H1 (cell line): ENCODE results near the gene GSG1L. TPM values are rescaled to one million over a fixed set of nuclear protein-coding genes. Genes with fewer than 3 reads are reported as not detected.

Experiments
- CTCF ChIA-PET: fragments of 300-600 bp; sonication (Branson Sonifier 250); formaldehyde crosslinking; loops from one replicate; lab custom pipeline; 2021; ENCODE audit not compliant: partially characterized antibody; lab: Charles Lee
- POLR2A ChIA-PET: fragments of 300-600 bp; sonication (Branson Sonifier 250); formaldehyde crosslinking; loops from one replicate; lab custom pipeline; 2021; ENCODE audit warnings: inconsistent platforms; ENCODE audit not compliant: partially characterized antibody; lab: Charles Lee
- DNase-seq, 2 experiments: peaks; one replicate each; pipeline versions ENCODE4 v3.0.0 to v3.0.0-alpha.2; 2010 to 2022; ENCODE audit warnings: low spot score in 2 of 2, low read depth in 1 of 2, mixed read lengths in 1 of 2
- FAIRE-seq: peaks from 2 replicates; lab custom pipeline; 2011; peaks lifted over from hg19 to GRCh38; lab: Jason Lieb, UNC
- H2AFZ ChIP-seq: 2 replicates; pipeline ENCODE4 v1.8.1; 2012; ENCODE audit warnings: low read length, inconsistent platforms
- H2AK5ac ChIP-seq: 2 replicates; pipeline ENCODE4 v1.6.1; 2013; ENCODE audit warnings: low read depth, low read length
- H2BK120ac ChIP-seq: replicated peaks from 2 replicates; pipeline ENCODE3; 2013; ENCODE audit warnings: low read depth, low read length, inconsistent platforms
- H2BK12ac ChIP-seq: 2 replicates; pipeline ENCODE4 v1.6.1; 2013; ENCODE audit warnings: low read depth, low read length
- H2BK15ac ChIP-seq: 2 replicates; pipeline ENCODE4 v1.6.1; 2013; ENCODE audit warnings: low read length
- H2BK20ac ChIP-seq: 2 replicates; pipeline ENCODE4 v1.6.1; 2013; ENCODE audit warnings: low read length
- H2BK5ac ChIP-seq: 2 replicates; pipeline ENCODE4 v1.6.1; 2013; ENCODE audit warnings: low read depth, low read length
- H3K14ac ChIP-seq: 2 replicates; pipeline ENCODE4 v1.6.1; 2013; ENCODE audit warnings: inconsistent platforms; ENCODE audit not compliant: insufficient read length
- H3K18ac ChIP-seq: 2 replicates; pipeline ENCODE4 v1.6.1; 2013; ENCODE audit warnings: low read length; ENCODE audit errors: extremely low read depth
- H3K23ac ChIP-seq: 2 replicates; pipeline ENCODE4 v1.6.1; 2013; ENCODE audit warnings: inconsistent platforms; ENCODE audit not compliant: insufficient read length
- H3K23me2 ChIP-seq: 2 replicates; pipeline ENCODE4 v1.6.1; 2013; ENCODE audit warnings: low read depth, low read length
- H3K27ac ChIP-seq: 2 replicates; pipeline ENCODE4 v1.6.1; 2011; ENCODE audit warnings: low read depth, low read length, inconsistent platforms
- H3K27me3 ChIP-seq, 4 experiments: replicated peaks in 1 of 4; 1 replicate in 1 of 4; 2 replicates in 3 of 4; pipeline versions ENCODE4 v1.6.1 to v1.8.1; 2011 to 2013; ENCODE audit warnings: low read length in 3 of 4, mild to moderate bottlenecking in 3 of 4, inconsistent platforms in 2 of 4, mixed read lengths in 2 of 4, moderate library complexity in 1 of 4; ENCODE audit not compliant: control insufficient read depth in 3 of 4, insufficient read depth in 3 of 4; ENCODE audit errors: extremely low read depth in 1 of 4
- H3K36me3 ChIP-seq, 4 experiments: 2 replicates each; pipeline versions ENCODE4 v1.6.1 to v1.8.1; 2011 to 2013; ENCODE audit warnings: mild to moderate bottlenecking in 4 of 4, low read length in 3 of 4, moderate library complexity in 2 of 4, control low read depth in 1 of 4, inconsistent platforms in 1 of 4; ENCODE audit not compliant: insufficient read depth in 4 of 4, control insufficient read depth in 2 of 4
- H3K4ac ChIP-seq: replicated peaks from 2 replicates; pipeline ENCODE3; 2013; ENCODE audit warnings: low read length, low read depth, mixed read lengths, inconsistent platforms; ENCODE audit not compliant: insufficient read length
- H3K4me1 ChIP-seq, 4 experiments: replicated peaks in 1 of 4; 1 replicate in 1 of 4; 2 replicates in 3 of 4; pipeline versions ENCODE4 v1.6.1 to v1.8.1; 2011 to 2013; ENCODE audit warnings: low read length in 3 of 4, inconsistent platforms in 2 of 4, mixed read lengths in 1 of 4; ENCODE audit not compliant: insufficient read depth in 4 of 4, control insufficient read depth in 3 of 4
- H3K4me2 ChIP-seq, 2 experiments: 2 replicates each; pipeline versions ENCODE4 v1.6.1 to v1.8.1; 2011 to 2013; ENCODE audit warnings: low read depth in 2 of 2, low read length in 2 of 2, control low read depth in 1 of 2, inconsistent platforms in 1 of 2, mild to moderate bottlenecking in 1 of 2; ENCODE audit not compliant: insufficient read depth in 1 of 2
- H3K4me3 ChIP-seq, 4 experiments: fragments of 200-600, 300-600 bp in 1 of 4; sonication (generic), shearing (Covaris generic), sonication (Bioruptor Twin) in 1 of 4; 2 replicates each; pipeline versions ENCODE4 v1.5.1 to v1.8.1; 2011 to 2016; ENCODE audit warnings: low read length in 4 of 4, low read depth in 3 of 4, control low read depth in 2 of 4, inconsistent platforms in 2 of 4, mild to moderate bottlenecking in 2 of 4, mixed read lengths in 1 of 4, moderate library complexity in 1 of 4; ENCODE audit not compliant: insufficient read depth in 2 of 4; ENCODE audit errors: extremely low read depth in 1 of 4
- H3K56ac ChIP-seq: replicated peaks from 2 replicates; pipeline ENCODE3; 2013; ENCODE audit warnings: low read depth, mild to moderate bottlenecking, mixed read lengths, low read length, inconsistent platforms; ENCODE audit not compliant: insufficient read length
- H3K79me1 ChIP-seq: 2 replicates; pipeline ENCODE4 v1.6.1; 2013; ENCODE audit warnings: low read depth, low read length, control low read depth
- H3K79me2 ChIP-seq, 2 experiments: 2 replicates each; pipeline versions ENCODE4 v1.6.1 to v1.8.1; 2012 to 2013; ENCODE audit warnings: low read length in 2 of 2, mild to moderate bottlenecking in 2 of 2, inconsistent platforms in 1 of 2; ENCODE audit not compliant: insufficient read depth in 2 of 2, control insufficient read depth in 1 of 2
- H3K9ac ChIP-seq, 4 experiments: replicated peaks in 1 of 4; 1 replicate in 1 of 4; 2 replicates in 3 of 4; pipeline versions ENCODE4 v1.6.1 to v1.8.1; 2011 to 2013; ENCODE audit warnings: low read depth in 3 of 4, low read length in 3 of 4, control low read depth in 2 of 4, mild to moderate bottlenecking in 2 of 4, moderate library complexity in 2 of 4, inconsistent platforms in 1 of 4; ENCODE audit errors: extremely low read depth in 1 of 4
- H3K9me3 ChIP-seq, 2 experiments: 2 replicates each; pipeline versions ENCODE4 v1.6.1 to v1.8.1; 2012 to 2013; ENCODE audit warnings: mild to moderate bottlenecking in 2 of 2, moderate library complexity in 2 of 2, control low read depth in 1 of 2, inconsistent platforms in 1 of 2, low read depth in 1 of 2, low read length in 1 of 2, mixed read lengths in 1 of 2; ENCODE audit not compliant: insufficient read depth in 2 of 2
- H4K20me1 ChIP-seq, 2 experiments: replicated peaks in 1 of 2; 2 replicates each; pipeline versions ENCODE3 to v1.8.1; 2011 to 2013; ENCODE audit warnings: inconsistent platforms in 2 of 2, low read length in 2 of 2, mild to moderate bottlenecking in 1 of 2; ENCODE audit not compliant: insufficient read depth in 2 of 2, control insufficient read depth in 1 of 2
- H4K5ac ChIP-seq: 2 replicates; pipeline ENCODE4 v1.6.1; 2013; ENCODE audit warnings: low read length, low read depth, mixed read lengths, inconsistent platforms; ENCODE audit not compliant: insufficient read length
- H4K8ac ChIP-seq: 2 replicates; pipeline ENCODE4 v1.8.0; 2013; ENCODE audit warnings: mild to moderate bottlenecking, moderate library complexity, low read length, inconsistent platforms; ENCODE audit not compliant: insufficient read depth; ENCODE audit errors: extremely low read depth
- H4K91ac ChIP-seq: replicated peaks from 2 replicates; pipeline ENCODE3; 2013; ENCODE audit warnings: low read length, mixed read lengths, inconsistent platforms; ENCODE audit not compliant: insufficient read length
- BACH1 ChIP-seq: IDR thresholded peaks from 2 replicates; pipeline ENCODE4 v1.6.1; 2012; ENCODE audit warnings: low read length, improper control_type of control experiment
- CBX5 ChIP-seq: fragments of 300-800, 300-1000 bp; sonication (generic); IDR thresholded peaks from 2 replicates; pipeline ENCODE4 v1.7.1; 2016; ENCODE audit warnings: antibody characterized with exemption, low read length, low read depth
- KDM1A ChIP-seq: fragments of 200-600, 300-600 bp; sonication (generic); IDR thresholded peaks from 2 replicates; pipeline ENCODE4 v1.7.1; 2016; ENCODE audit warnings: mild to moderate bottlenecking, low read length, borderline replicate concordance
- PHF8 ChIP-seq: fragments of 200-600 bp; sonication (generic); conservative IDR thresholded peaks from 2 replicates; pipeline ENCODE4 v1.7.1; 2012; ENCODE audit warnings: low read depth, mild to moderate bottlenecking, inconsistent platforms, low read length, moderate library complexity
- POLR2AphosphoS5 ChIP-seq: IDR thresholded peaks from 2 replicates; pipeline ENCODE4 v1.6.1; 2011; ENCODE audit warnings: low read depth, low read length
- POU5F1 ChIP-seq: IDR thresholded peaks from 2 replicates; pipeline ENCODE4 v1.6.1; 2011; ENCODE audit warnings: low read depth, mild to moderate bottlenecking, low read length, moderate library complexity
- SAP30 ChIP-seq: fragments of 300-600 bp; sonication (generic); IDR thresholded peaks from 2 replicates; pipeline ENCODE4 v1.7.1; 2012; ENCODE audit warnings: low read length, moderate library complexity, mild to moderate bottlenecking, inconsistent platforms; ENCODE audit not compliant: insufficient read depth, insufficient replicate concordance
- SP2 ChIP-seq: IDR thresholded peaks from 2 replicates; pipeline ENCODE4 v1.6.1; 2012; ENCODE audit warnings: mild to moderate bottlenecking, low read length, inconsistent platforms
- SP4 ChIP-seq: IDR thresholded peaks from 2 replicates; pipeline ENCODE4 v1.6.1; 2012; ENCODE audit warnings: low read length, inconsistent platforms
- YY1 ChIP-seq: IDR thresholded peaks from 2 replicates; pipeline ENCODE4 v1.6.1; 2011; ENCODE audit warnings: low read depth, mild to moderate bottlenecking, low read length
- WGBS, 2 experiments: shearing (Covaris generic) in 1 of 2; methylation state at CpG; one replicate each; pipeline versions ENCODE4 v1.1.6 to v1.1.7; 2013 to 2015; ENCODE audit warnings: low lambda C conversion rate in 2 of 2, mixed read lengths in 2 of 2, inconsistent platforms in 1 of 2, low coverage in 1 of 2, missing lambda C conversion rate in 1 of 2; ENCODE audit not compliant: insufficient replicate concordance in 2 of 2, insufficient coverage in 1 of 2, insufficient read length in 1 of 2; ENCODE audit errors: extremely low coverage in 1 of 2, missing lambda C conversion rate in 1 of 2; 5-methylcytosine and 5-hydroxymethylcytosine counted together
- polyA plus RNA-seq, 7 experiments: library from polyadenylated mRNA; depleted of rRNA in 3 of 7; stranded (reverse) in 5 of 7; unstranded in 2 of 7; fragments of >200 nt in 5 of 7; fragments of 200-250 nt in 2 of 7; gene quantifications; 1 replicate in 5 of 7; 2 replicates in 1 of 7; 4 replicates in 1 of 7; pipeline versions ENCODE4 v1.2.1 to v1.2.3, GENCODE V29; 2011 to 2013; ENCODE audit warnings: missing spikeins in 2 of 7, mixed read lengths in 2 of 7
- total RNA-seq: library from RNA; stranded (reverse); fragmentation: NEBNext Ultra II Directional; extraction: Animal tissue kit (Norgen Biotek cat#: 25700); gene quantifications from 2 replicates; pipeline ENCODE4 v1.2.1, GENCODE V29; 2021
- TF ChIP-seq, protein P1 (sequence below): IDR thresholded peaks from 2 replicates; pipeline ENCODE4 v1.6.1; 2012; ENCODE audit warnings: low read length, inconsistent platforms

The GSG1L gene
- total and polyA plus RNA-seq, 2 of the 8 experiments (the other 6 are each of a cell fraction or from before 2014, with no cell fraction given) = 0.71 to 1.1 TPM

GRCh38 chr16:27770271-27771196 lies 293.0 kb downstream of the GSG1L start:
- H2AK5ac ChIP-seq = no peak overlapping the region
- H2BK12ac ChIP-seq = no peak overlapping the region
- H3K4me1 ChIP-seq = no peaks in the 10 kb centered on the region
- H3K4me2 ChIP-seq = no peak overlapping the region
- H3K14ac ChIP-seq = no peak overlapping the region
- POLR2A ChIA-PET = no interaction called here
- WGBS, 2 experiments = 89% methylated on average over 15 of the region's 17 CpGs; no CpG with 5 or more reads in 1 of the 2 experiments
- no peak overlapping the region for H2BK20ac ChIP-seq
- H3K4ac ChIP-seq = no peak overlapping the region
- H4K91ac ChIP-seq = no peak overlapping the region
- no peak overlapping the region for H4K5ac ChIP-seq
- no peaks in the 10 kb centered on the region for H4K20me1 ChIP-seq
- H3K18ac ChIP-seq = no peak overlapping the region
- CTCF ChIA-PET = interaction anchor here (0.7 to 3.7 kb wide), 7 partner anchors 9 to 202 kb away, joined by 3 to 19 read pairs (median 4); no protein-coding TSS in a partner anchor
- H3K36me3 ChIP-seq = no peaks in the 10 kb centered on the region; a peak in 1 of 8 replicates
- no peaks in the 10 kb centered on the region for H3K79me1 ChIP-seq
- no peak overlapping the region for H3K56ac ChIP-seq
- no peak overlapping the region for H3K27ac ChIP-seq
- H2BK15ac ChIP-seq = no peak overlapping the region
- no peak overlapping the region for H2AFZ ChIP-seq
- H3K9ac ChIP-seq = no peak overlapping the region
- H3K23ac ChIP-seq = no peak overlapping the region
- no peak overlapping the region for H2BK120ac ChIP-seq
- no peak overlapping the region; the same call in 1 of the 2 replicates for H4K8ac ChIP-seq
- no peaks in the 10 kb centered on the region for H3K9me3 ChIP-seq
- DNase-seq = no peak
- H3K23me2 ChIP-seq = no peaks in the 10 kb centered on the region
- H3K27me3 ChIP-seq = no peaks in the 10 kb centered on the region
- H3K4me3 ChIP-seq = no peak overlapping the region
- no peak for FAIRE-seq
- H2BK5ac ChIP-seq = no peak overlapping the region
- H3K79me2 ChIP-seq = no peaks in the 10 kb centered on the region
- TF ChIP-seq POU5F1 (no peak), POLR2AphosphoS5 (no peak), SP2 (no peak), SP4 (no peak), YY1 (no peak), KDM1A (no peak), PHF8 (no peak), CBX5 (no peak), SAP30 (no peak), BACH1 (no peak)
- TF ChIP-seq, protein P1, sequence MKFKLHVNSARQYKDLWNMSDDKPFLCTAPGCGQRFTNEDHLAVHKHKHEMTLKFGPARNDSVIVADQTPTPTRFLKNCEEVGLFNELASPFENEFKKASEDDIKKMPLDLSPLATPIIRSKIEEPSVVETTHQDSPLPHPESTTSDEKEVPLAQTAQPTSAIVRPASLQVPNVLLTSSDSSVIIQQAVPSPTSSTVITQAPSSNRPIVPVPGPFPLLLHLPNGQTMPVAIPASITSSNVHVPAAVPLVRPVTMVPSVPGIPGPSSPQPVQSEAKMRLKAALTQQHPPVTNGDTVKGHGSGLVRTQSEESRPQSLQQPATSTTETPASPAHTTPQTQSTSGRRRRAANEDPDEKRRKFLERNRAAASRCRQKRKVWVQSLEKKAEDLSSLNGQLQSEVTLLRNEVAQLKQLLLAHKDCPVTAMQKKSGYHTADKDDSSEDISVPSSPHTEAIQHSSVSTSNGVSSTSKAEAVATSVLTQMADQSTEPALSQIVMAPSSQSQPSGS = no peak
